Activated T-helper 17 cell treated with anti-CD3 and anti-CD28 coated beads, Interleukin-2, amount 50 U/mL, for 72 hours (primary cell): ENCODE measurements around the gene KRTAP20-3. TPM values are rescaled to one million over a fixed set of nuclear protein-coding genes. Genes with fewer than 3 reads are reported as not detected.

Experiments used
- ATAC-seq: fragments of 150-1000 bp; cut with Tn5 transposase; replicated peaks from 2 replicates; pipeline ENCODE4 v1.10.0; 2021; ENCODE audit warnings: mild to moderate bottlenecking, moderate library complexity
- H3K27ac Mint-ChIP-seq: one replicate; pipeline ENCODE4 v1.8.0; 2022; ENCODE audit warnings: mixed read lengths
- H3K27me3 Mint-ChIP-seq: one replicate; pipeline ENCODE4 v1.8.0; 2022; ENCODE audit warnings: mixed read lengths
- H3K36me3 Mint-ChIP-seq: one replicate; pipeline ENCODE4 v1.8.0; 2022; ENCODE audit warnings: low read depth, mild to moderate bottlenecking, mixed read lengths
- H3K4me1 Mint-ChIP-seq: one replicate; pipeline ENCODE4 v1.8.0; 2022; ENCODE audit warnings: mixed read lengths
- H3K4me3 Mint-ChIP-seq: one replicate; pipeline ENCODE4 v1.8.0; 2022; ENCODE audit warnings: mild to moderate bottlenecking, mixed read lengths
- H3K9me3 Mint-ChIP-seq: one replicate; pipeline ENCODE4 v1.8.0; 2022; ENCODE audit warnings: mixed read lengths
- total RNA-seq, 2 donors: library from RNA; stranded (reverse); gene quantifications; one replicate each; pipeline ENCODE4 v1.2.3, GENCODE V29; 2022

The KRTAP20-3 gene
- not detected for total RNA-seq

GRCh38 chr21:30642564-30642963 is at the start of gene KRTAP20-3:
Gene KRTAP20-3 (plus strand): TSS chr21:30642864.
- ATAC-seq = no peak
- Mint-ChIP-seq H3K9me3 (peaks cover 4% of the 10 kb centered on the region), H3K36me3 (no peaks in the 10 kb centered on the region), H3K27ac (no peak within 1 kb of the TSS), H3K27me3 (peaks cover 7% of the 10 kb centered on the region), H3K4me3 (no peak within 1 kb of the TSS), H3K4me1 (no peaks in the 10 kb centered on the region)

GRCh38 chr21:30598802-30599201 is 43.9 kb upstream of the KRTAP20-3 start, which contains the start of gene KRTAP6-2:
Gene KRTAP6-2 (minus strand): TSS chr21:30598902. CDS start chr21:30598874, 28 bp downstream.
- no peak within 1 kb of the TSS for H3K27ac Mint-ChIP-seq
- no peak within 1 kb of the TSS for H3K4me3 Mint-ChIP-seq
- H3K9me3 Mint-ChIP-seq = peaks cover 5% of the 10 kb centered on the region
- no peaks in the 10 kb centered on the region for H3K36me3 Mint-ChIP-seq
- ATAC-seq = no peak
- peaks cover 4% of the 10 kb centered on the region for H3K27me3 Mint-ChIP-seq
- no peaks in the 10 kb centered on the region for H3K4me1 Mint-ChIP-seq

GRCh38 chr21:30600787-30601186 is 41.9 kb upstream of the KRTAP20-3 start, which contains the start of gene KRTAP22-1:
Gene KRTAP22-1 (plus strand): TSS chr21:30601087.
- Mint-ChIP-seq H3K4me3 (no peak within 1 kb of the TSS), H3K4me1 (no peaks in the 10 kb centered on the region)
- no peak for ATAC-seq

GRCh38 chr21:30605968-30606367 is 36.7 kb upstream of the KRTAP20-3 start:
- Mint-ChIP-seq H3K27me3 (peaks cover 4% of the 10 kb centered on the region), H3K4me1 (no peaks in the 10 kb centered on the region), H3K36me3 (no peaks in the 10 kb centered on the region), H3K27ac (no peak overlapping the region), H3K4me3 (no peak overlapping the region), H3K9me3 (peaks cover 8% of the 10 kb centered on the region)
- no peak for ATAC-seq

More at GRCh38 chr21:30600787-30601186, 41.9 kb upstream of the KRTAP20-3 start, which contains the start of gene KRTAP22-1:
- peaks cover 4% of the 10 kb centered on the region for H3K27me3 Mint-ChIP-seq
- H3K9me3 Mint-ChIP-seq = peaks cover 5% of the 10 kb centered on the region
- no peaks in the 10 kb centered on the region for H3K36me3 Mint-ChIP-seq
- no peak within 1 kb of the TSS for H3K27ac Mint-ChIP-seq

GRCh38 chr21:30612132-30612531 is 30.5 kb upstream of the KRTAP20-3 start:
- no peaks in the 10 kb centered on the region for H3K36me3 Mint-ChIP-seq
- no peak overlapping the region for H3K4me3 Mint-ChIP-seq
- H3K4me1 Mint-ChIP-seq = no peaks in the 10 kb centered on the region
- H3K9me3 Mint-ChIP-seq = peaks cover 7% of the 10 kb centered on the region
- H3K27ac Mint-ChIP-seq = no peak overlapping the region
- no peaks in the 10 kb centered on the region for H3K27me3 Mint-ChIP-seq
- ATAC-seq = no peak

- Mint-ChIP-seq H3K27ac (no peak within 1 kb of the TSS), H3K9me3 (peaks cover 7% of the 10 kb centered on the region), H3K4me1 (no peaks in the 10 kb centered on the region), H3K27me3 (no peaks in the 10 kb centered on the region), H3K36me3 (no peaks in the 10 kb centered on the region), H3K4me3 (no peak within 1 kb of the TSS)
- ATAC-seq = peak; percentile 35
These were observed 28.8 kb upstream of the KRTAP20-3 start, which contains the start of gene KRTAP6-1 for GRCh38 chr21:30613836-30614235. Gene KRTAP6-1 (minus strand): TSS chr21:30613930. CDS start chr21:30613904, 26 bp downstream.

- H3K27me3 Mint-ChIP-seq = no peaks in the 10 kb centered on the region
- no peak overlapping the region for H3K27ac Mint-ChIP-seq
- no peak overlapping the region for H3K4me3 Mint-ChIP-seq
- no peak for ATAC-seq
- H3K9me3 Mint-ChIP-seq = peaks cover 7% of the 10 kb centered on the region
- no peaks in the 10 kb centered on the region for H3K36me3 Mint-ChIP-seq
- no peaks in the 10 kb centered on the region for H3K4me1 Mint-ChIP-seq
These were observed 27.5 kb upstream of the KRTAP20-3 start for GRCh38 chr21:30615199-30615598.

GRCh38 chr21:30616125-30616524 is 26.5 kb upstream of the KRTAP20-3 start, which contains the start of gene KRTAP20-1:
Gene KRTAP20-1 (plus strand): TSS chr21:30616425. CDS start chr21:30616455, 30 bp downstream.
- no peaks in the 10 kb centered on the region for H3K4me1 Mint-ChIP-seq
- H3K36me3 Mint-ChIP-seq = no peaks in the 10 kb centered on the region

GRCh38 chr21:30620080-30620479 is 22.6 kb upstream of the KRTAP20-3 start:
- Mint-ChIP-seq H3K9me3 (peaks cover 3% of the 10 kb centered on the region), H3K4me1 (no peaks in the 10 kb centered on the region), H3K27ac (no peak overlapping the region), H3K27me3 (no peaks in the 10 kb centered on the region), H3K4me3 (no peak overlapping the region), H3K36me3 (no peaks in the 10 kb centered on the region)
- ATAC-seq = no peak

More at GRCh38 chr21:30616125-30616524, 26.5 kb upstream of the KRTAP20-3 start, which contains the start of gene KRTAP20-1:
- no peaks in the 10 kb centered on the region for H3K27me3 Mint-ChIP-seq
- no peak for ATAC-seq
- H3K4me3 Mint-ChIP-seq = no peak within 1 kb of the TSS
- peaks cover 3% of the 10 kb centered on the region for H3K9me3 Mint-ChIP-seq
- no peak within 1 kb of the TSS for H3K27ac Mint-ChIP-seq

GRCh38 chr21:30620522-30620921 is 22.1 kb upstream of the KRTAP20-3 start, which contains the start of gene KRTAP20-4:
Gene KRTAP20-4 (plus strand): TSS chr21:30620627.
- Mint-ChIP-seq H3K4me1 (no peaks in the 10 kb centered on the region), H3K27ac (no peak within 1 kb of the TSS), H3K36me3 (no peaks in the 10 kb centered on the region), H3K4me3 (no peak within 1 kb of the TSS), H3K9me3 (peaks cover 3% of the 10 kb centered on the region), H3K27me3 (no peaks in the 10 kb centered on the region)
- ATAC-seq = no peak

GRCh38 chr21:30623362-30623761 is 19.3 kb upstream of the KRTAP20-3 start:
- no peak for ATAC-seq
- Mint-ChIP-seq H3K27me3 (no peaks in the 10 kb centered on the region), H3K27ac (no peak overlapping the region), H3K4me1 (no peaks in the 10 kb centered on the region), H3K4me3 (no peak overlapping the region), H3K36me3 (no peaks in the 10 kb centered on the region), H3K9me3 (no peaks in the 10 kb centered on the region)

GRCh38 chr21:30625449-30626165 is 17.1 kb upstream of the KRTAP20-3 start:
- no peaks in the 10 kb centered on the region for H3K9me3 Mint-ChIP-seq
- no peak for ATAC-seq
- no peak overlapping the region for H3K4me3 Mint-ChIP-seq
- H3K36me3 Mint-ChIP-seq = no peaks in the 10 kb centered on the region
- no peaks in the 10 kb centered on the region for H3K27me3 Mint-ChIP-seq
- no peak overlapping the region for H3K27ac Mint-ChIP-seq
- H3K4me1 Mint-ChIP-seq = no peaks in the 10 kb centered on the region

GRCh38 chr21:30628109-30628508 is 14.6 kb upstream of the KRTAP20-3 start:
- H3K4me3 Mint-ChIP-seq = no peak overlapping the region
- no peaks in the 10 kb centered on the region for H3K4me1 Mint-ChIP-seq
- H3K9me3 Mint-ChIP-seq = peaks cover 6% of the 10 kb centered on the region
- no peaks in the 10 kb centered on the region for H3K27me3 Mint-ChIP-seq
- ATAC-seq = no peak
- no peaks in the 10 kb centered on the region for H3K36me3 Mint-ChIP-seq
- no peak overlapping the region for H3K27ac Mint-ChIP-seq

- peaks cover 6% of the 10 kb centered on the region for H3K9me3 Mint-ChIP-seq
- H3K36me3 Mint-ChIP-seq = no peaks in the 10 kb centered on the region
- H3K4me1 Mint-ChIP-seq = no peaks in the 10 kb centered on the region
- H3K27ac Mint-ChIP-seq = no peak overlapping the region
- no peak overlapping the region for H3K4me3 Mint-ChIP-seq
- no peaks in the 10 kb centered on the region for H3K27me3 Mint-ChIP-seq
- ATAC-seq = no peak
These were observed 13.5 kb upstream of the KRTAP20-3 start for GRCh38 chr21:30629200-30629599.

GRCh38 chr21:30634906-30635305 is 7.8 kb upstream of the KRTAP20-3 start, which contains the start of gene KRTAP20-2:
Gene KRTAP20-2 (plus strand): TSS chr21:30635206. CDS start chr21:30635264, 58 bp downstream.
- Mint-ChIP-seq H3K9me3 (peaks cover 6% of the 10 kb centered on the region), H3K27ac (no peak within 1 kb of the TSS), H3K4me1 (no peaks in the 10 kb centered on the region), H3K36me3 (no peaks in the 10 kb centered on the region), H3K4me3 (no peak within 1 kb of the TSS), H3K27me3 (no peaks in the 10 kb centered on the region)
- ATAC-seq = no peak
